Hepatocyte (in vitro differentiated cells): ENCODE data around the gene TTC7B. TPM values are rescaled to one million over a fixed set of nuclear protein-coding genes. Genes with fewer than 3 reads are reported as not detected.

Experiments
- DNase-seq: peaks from one replicate; pipeline ENCODE4 v3.0.0-alpha.2; 2016; ENCODE audit warnings: low spot score
- H2AFZ ChIP-seq: fragments of 200-600 bp; sonication (generic); 2 replicates; pipeline ENCODE4 v1.6.0; 2016; ENCODE audit warnings: antibody characterized with exemption, mild to moderate bottlenecking
- H3K27ac ChIP-seq: fragments of 200-600 bp; sonication (generic); 2 replicates; pipeline ENCODE4 v1.5.1; 2016; ENCODE audit warnings: mild to moderate bottlenecking
- H3K27me3 ChIP-seq: fragments of 200-600 bp; sonication (generic); 2 replicates; pipeline ENCODE4 v1.6.1; 2016
- H3K36me3 ChIP-seq: fragments of 200-600 bp; sonication (generic); replicated peaks from 2 replicates; pipeline ENCODE4 v1.5.1; 2016; ENCODE audit warnings: low read depth; ENCODE audit not compliant: insufficient read depth
- H3K4me1 ChIP-seq: fragments of 200-600 bp; sonication (generic); 2 replicates; pipeline ENCODE4 v1.5.1; 2016; ENCODE audit warnings: mild to moderate bottlenecking, moderate library complexity; ENCODE audit not compliant: insufficient read depth
- H3K4me2 ChIP-seq: fragments of 200-600 bp; sonication (generic); 2 replicates; pipeline ENCODE4 v1.6.0; 2016
- H3K4me3 ChIP-seq: fragments of 200-600 bp; sonication (generic); 2 replicates; pipeline ENCODE4 v1.5.1; 2016; ENCODE audit warnings: mild to moderate bottlenecking
- H3K79me2 ChIP-seq: fragments of 200-600 bp; sonication (generic); 2 replicates; pipeline ENCODE4 v1.6.0; 2017; ENCODE audit warnings: mild to moderate bottlenecking
- H3K9me2 ChIP-seq: fragments of 200-600 bp; sonication (generic); replicated peaks from 2 replicates; pipeline ENCODE4 v1.6.0; 2017; ENCODE audit warnings: mild to moderate bottlenecking; ENCODE audit not compliant: insufficient read depth
- H3K9me3 ChIP-seq: fragments of 200-600 bp; sonication (generic); 2 replicates; pipeline ENCODE4 v1.5.1; 2016; ENCODE audit warnings: low read depth, mild to moderate bottlenecking
- H4K20me1 ChIP-seq: fragments of 200-600 bp; sonication (generic); 2 replicates; pipeline ENCODE4 v1.6.0; 2016; ENCODE audit warnings: mild to moderate bottlenecking; ENCODE audit not compliant: insufficient read depth, poor library complexity, severe bottlenecking
- EZH2 ChIP-seq: fragments of 200-600 bp; sonication (generic); IDR thresholded peaks from 2 replicates; pipeline ENCODE4 v1.6.1; 2016; ENCODE audit warnings: antibody characterized with exemption, mild to moderate bottlenecking, borderline replicate concordance
- EZH2phosphoT487 ChIP-seq: fragments of 200-600 bp; sonication (generic); IDR thresholded peaks from one replicate; pipeline ENCODE4 v1.6.1; 2018; ENCODE audit warnings: antibody characterized with exemption, mild to moderate bottlenecking, low read depth, moderate library complexity; ENCODE audit not compliant: unreplicated experiment, severe bottlenecking
- WGBS: methylation state at CpG from one replicate; pipeline ENCODE4 v1.1.6; 2016; ENCODE audit warnings: low lambda C conversion rate; ENCODE audit errors: missing lambda C conversion rate; 5-methylcytosine and 5-hydroxymethylcytosine counted together
- polyA plus RNA-seq: library from polyadenylated mRNA; unstranded; fragments of >200 nt; fragmentation: Nextera tagmentation; extraction: Ambion mirVana; gene quantifications from 2 replicates; pipeline ENCODE4 v1.2.1, GENCODE V29; 2016
- total RNA-seq: library from RNA; depleted of rRNA; stranded (reverse); fragments of >200 nt; gene quantifications from 2 replicates; pipeline ENCODE4 v1.2.3, GENCODE V29; 2014
- TF ChIP-seq, protein P1 (sequence below): fragments of 200-600 bp; sonication (generic); IDR thresholded peaks from 2 replicates; pipeline ENCODE4 v1.5.1; 2016; ENCODE audit warnings: antibody characterized with exemption, mild to moderate bottlenecking; ENCODE audit not compliant: poor library complexity

Gene TTC7B
- total and polyA plus RNA-seq, 2 experiments from 2014 or later: 10.7 to 25.5 TPM

DNA sequence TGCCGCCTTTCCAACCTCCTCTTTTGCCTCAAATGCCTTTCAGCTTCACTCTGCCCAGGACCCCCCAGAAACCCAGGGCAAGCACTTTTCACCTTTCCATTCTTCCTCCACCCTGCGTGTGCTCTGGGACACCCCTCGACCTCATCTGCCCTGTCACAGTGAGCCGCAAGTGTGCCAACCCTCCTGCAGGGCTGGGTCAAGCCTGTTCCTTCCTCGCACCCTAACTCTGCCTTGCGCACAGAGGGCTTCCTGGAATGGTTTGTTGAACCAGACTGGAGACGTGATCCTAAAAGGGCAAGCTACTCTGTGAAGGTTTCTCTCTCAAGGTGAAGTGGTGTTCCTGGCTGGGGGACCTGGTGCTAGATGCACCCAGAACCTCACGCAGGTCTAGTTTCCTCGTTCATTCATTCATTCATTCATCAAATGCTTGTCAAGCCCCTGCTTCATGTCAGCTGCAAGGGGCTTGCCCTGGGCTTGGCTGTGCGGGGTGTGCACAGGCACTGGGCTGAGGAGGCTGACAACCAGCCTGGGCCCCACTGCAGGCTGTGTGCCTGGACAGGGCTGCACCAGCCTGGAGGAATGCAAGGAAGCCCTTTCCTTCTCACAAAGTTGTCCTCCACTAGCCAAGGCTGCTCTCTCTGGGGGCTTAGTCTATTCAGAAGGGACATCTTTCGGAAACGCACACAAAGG is 232.2 kb downstream of the TTC7B start:
- no peak for DNase-seq
- Histone ChIP-seq H3K27ac (no peak overlapping the region), H3K4me1 (no peaks in the 10 kb centered on the region), H3K4me2 (no peak overlapping the region), H3K79me2 (no peaks in the 10 kb centered on the region), H4K20me1 (no peaks in the 10 kb centered on the region), H3K9me2 (no peaks in the 10 kb centered on the region), H3K9me3 (no peaks in the 10 kb centered on the region), H3K36me3 (no peaks in the 10 kb centered on the region), H3K4me3 (no peak overlapping the region), H2AFZ (no peak overlapping the region), H3K27me3 (no peaks in the 10 kb centered on the region)
- TF ChIP-seq EZH2phosphoT487 (no peak), EZH2 (no peak)
- TF ChIP-seq, protein P1, sequence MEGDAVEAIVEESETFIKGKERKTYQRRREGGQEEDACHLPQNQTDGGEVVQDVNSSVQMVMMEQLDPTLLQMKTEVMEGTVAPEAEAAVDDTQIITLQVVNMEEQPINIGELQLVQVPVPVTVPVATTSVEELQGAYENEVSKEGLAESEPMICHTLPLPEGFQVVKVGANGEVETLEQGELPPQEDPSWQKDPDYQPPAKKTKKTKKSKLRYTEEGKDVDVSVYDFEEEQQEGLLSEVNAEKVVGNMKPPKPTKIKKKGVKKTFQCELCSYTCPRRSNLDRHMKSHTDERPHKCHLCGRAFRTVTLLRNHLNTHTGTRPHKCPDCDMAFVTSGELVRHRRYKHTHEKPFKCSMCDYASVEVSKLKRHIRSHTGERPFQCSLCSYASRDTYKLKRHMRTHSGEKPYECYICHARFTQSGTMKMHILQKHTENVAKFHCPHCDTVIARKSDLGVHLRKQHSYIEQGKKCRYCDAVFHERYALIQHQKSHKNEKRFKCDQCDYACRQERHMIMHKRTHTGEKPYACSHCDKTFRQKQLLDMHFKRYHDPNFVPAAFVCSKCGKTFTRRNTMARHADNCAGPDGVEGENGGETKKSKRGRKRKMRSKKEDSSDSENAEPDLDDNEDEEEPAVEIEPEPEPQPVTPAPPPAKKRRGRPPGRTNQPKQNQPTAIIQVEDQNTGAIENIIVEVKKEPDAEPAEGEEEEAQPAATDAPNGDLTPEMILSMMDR: no peak
- WGBS: 96% methylated on average over 12 of the region's 12 CpGs

DNA sequence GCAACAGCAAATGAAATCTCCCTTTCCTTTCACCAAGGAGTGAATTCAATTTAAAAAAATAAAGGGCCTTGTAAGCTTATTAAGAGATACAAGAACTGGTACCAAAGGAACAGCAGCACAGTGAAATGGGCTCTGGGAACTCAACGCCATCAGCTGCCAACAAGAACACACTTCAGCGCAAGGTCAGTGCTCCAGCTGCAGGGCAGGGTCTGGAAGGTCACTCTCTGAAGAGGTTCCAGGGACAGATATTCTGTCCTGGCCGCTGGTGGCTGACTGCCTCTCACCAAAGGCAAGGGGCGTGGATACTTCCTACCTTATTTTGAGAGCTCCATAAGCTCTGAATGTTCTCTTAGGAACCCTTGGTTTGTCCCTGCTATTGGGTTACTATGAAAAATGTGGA is 232.8 kb downstream of the TTC7B start:
- Histone ChIP-seq H3K79me2 (no peaks in the 10 kb centered on the region), H3K4me1 (no peaks in the 10 kb centered on the region), H3K9me2 (no peaks in the 10 kb centered on the region), H3K27ac (no peak overlapping the region), H3K4me2 (no peak overlapping the region), H3K9me3 (no peaks in the 10 kb centered on the region), H4K20me1 (no peaks in the 10 kb centered on the region), H3K4me3 (no peak overlapping the region), H3K36me3 (no peaks in the 10 kb centered on the region), H2AFZ (no peak overlapping the region), H3K27me3 (no peaks in the 10 kb centered on the region)
- WGBS: 92% methylated on average over 4 of the region's 4 CpGs
- no peak for DNase-seq
- TF ChIP-seq, protein P1: no peak
- TF ChIP-seq EZH2 (no peak), EZH2phosphoT487 (no peak)

DNA sequence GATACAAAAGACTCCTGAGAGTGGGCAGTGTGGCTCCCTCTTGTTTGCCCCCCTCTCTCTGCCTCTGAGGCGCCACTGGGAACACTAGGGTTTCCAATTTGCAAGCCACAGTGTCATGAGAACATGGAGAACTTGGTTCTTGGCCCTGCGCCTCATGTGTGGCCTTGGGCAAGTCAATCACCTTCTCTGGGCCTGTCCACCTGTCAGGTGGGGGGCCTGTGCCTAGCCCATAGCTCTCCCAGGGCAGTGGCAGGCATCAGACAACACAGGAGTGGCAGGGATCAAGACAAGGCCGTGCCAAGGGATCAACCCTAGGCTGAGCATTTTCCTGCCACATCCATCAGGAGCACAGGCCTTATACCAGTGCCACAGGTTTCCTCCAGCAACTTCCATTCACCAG is 234.1 kb downstream of the TTC7B start:
- no peaks in the 10 kb centered on the region for H3K27me3 ChIP-seq
- no peaks in the 10 kb centered on the region for H3K4me1 ChIP-seq
- no peaks in the 10 kb centered on the region for H3K79me2 ChIP-seq
- no peak overlapping the region for H3K27ac ChIP-seq
- 97% methylated on average over 3 of the region's 3 CpGs for WGBS
- H4K20me1 ChIP-seq: no peaks in the 10 kb centered on the region
- H3K4me3 ChIP-seq: no peak overlapping the region
- H3K9me3 ChIP-seq: no peaks in the 10 kb centered on the region
- no peak overlapping the region for H2AFZ ChIP-seq
- H3K36me3 ChIP-seq: no peaks in the 10 kb centered on the region
- H3K9me2 ChIP-seq: no peaks in the 10 kb centered on the region
- no peak for DNase-seq
- TF ChIP-seq, protein P1: no peak
- TF ChIP-seq EZH2 (no peak), EZH2phosphoT487 (no peak)
- no peak overlapping the region for H3K4me2 ChIP-seq
